GM12874 (cell line): ENCODE measurements around the gene PRDM10.

ENCODE experiments used
- TF ChIP-seq, protein P1 (sequence below): IDR thresholded peaks from 2 replicates; pipeline ENCODE4 v1.5.1; 2011; ENCODE audit warnings: low read depth, mild to moderate bottlenecking, control low read depth, low read length, moderate library complexity; ENCODE audit not compliant: insufficient read depth

The PRDM10 gene

GRCh38 chr11:129881570-129882170 lies 121.0 kb downstream of the PRDM10 start:
- TF ChIP-seq, protein P1, sequence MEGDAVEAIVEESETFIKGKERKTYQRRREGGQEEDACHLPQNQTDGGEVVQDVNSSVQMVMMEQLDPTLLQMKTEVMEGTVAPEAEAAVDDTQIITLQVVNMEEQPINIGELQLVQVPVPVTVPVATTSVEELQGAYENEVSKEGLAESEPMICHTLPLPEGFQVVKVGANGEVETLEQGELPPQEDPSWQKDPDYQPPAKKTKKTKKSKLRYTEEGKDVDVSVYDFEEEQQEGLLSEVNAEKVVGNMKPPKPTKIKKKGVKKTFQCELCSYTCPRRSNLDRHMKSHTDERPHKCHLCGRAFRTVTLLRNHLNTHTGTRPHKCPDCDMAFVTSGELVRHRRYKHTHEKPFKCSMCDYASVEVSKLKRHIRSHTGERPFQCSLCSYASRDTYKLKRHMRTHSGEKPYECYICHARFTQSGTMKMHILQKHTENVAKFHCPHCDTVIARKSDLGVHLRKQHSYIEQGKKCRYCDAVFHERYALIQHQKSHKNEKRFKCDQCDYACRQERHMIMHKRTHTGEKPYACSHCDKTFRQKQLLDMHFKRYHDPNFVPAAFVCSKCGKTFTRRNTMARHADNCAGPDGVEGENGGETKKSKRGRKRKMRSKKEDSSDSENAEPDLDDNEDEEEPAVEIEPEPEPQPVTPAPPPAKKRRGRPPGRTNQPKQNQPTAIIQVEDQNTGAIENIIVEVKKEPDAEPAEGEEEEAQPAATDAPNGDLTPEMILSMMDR: peak; percentile 62

DNA sequence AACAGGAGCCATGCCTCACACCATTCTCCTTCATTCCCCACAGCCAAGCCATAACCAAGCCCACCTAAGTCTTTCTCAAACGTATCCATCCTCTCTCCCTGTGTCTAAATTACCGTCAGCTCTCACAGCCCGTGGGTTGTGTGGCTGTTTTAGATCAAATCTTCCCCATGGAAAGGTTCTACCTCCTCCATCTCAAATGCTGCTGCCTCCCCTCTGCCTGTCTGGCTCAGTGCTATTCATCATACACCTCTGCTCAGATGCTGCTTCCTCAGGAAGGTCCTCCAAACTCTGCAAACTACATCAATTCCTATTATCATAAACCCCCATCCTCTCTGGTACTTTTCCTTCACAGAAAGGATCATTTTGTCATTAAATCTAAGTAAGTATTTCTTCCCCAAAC lies 122.3 kb downstream of the PRDM10 start:
- TF ChIP-seq, protein P1: no peak

- TF ChIP-seq, protein P1: no peak
Measured at GRCh38 chr11:129871914-129872313, 130.7 kb downstream of the PRDM10 start.

DNA sequence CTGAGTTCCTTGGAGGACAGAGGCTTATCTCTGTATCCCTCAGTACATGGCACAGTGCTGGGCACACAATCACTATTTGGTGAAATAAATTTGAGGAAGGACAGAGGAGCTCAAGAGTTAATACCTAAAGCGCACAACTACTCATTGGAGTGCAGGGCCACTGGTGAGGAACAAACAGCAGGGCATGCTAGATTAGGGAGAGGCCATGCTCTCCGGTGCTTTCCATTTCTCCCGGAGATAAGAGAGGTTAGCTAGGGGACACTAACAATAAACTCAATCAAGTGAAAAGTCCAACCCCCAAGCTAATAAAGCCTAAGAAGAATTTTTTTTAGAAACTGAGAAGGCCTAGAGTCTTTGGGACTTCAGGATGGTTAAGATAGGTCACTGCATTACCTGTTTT lies 136.3 kb downstream of the PRDM10 start:
- TF ChIP-seq, protein P1: no peak

DNA sequence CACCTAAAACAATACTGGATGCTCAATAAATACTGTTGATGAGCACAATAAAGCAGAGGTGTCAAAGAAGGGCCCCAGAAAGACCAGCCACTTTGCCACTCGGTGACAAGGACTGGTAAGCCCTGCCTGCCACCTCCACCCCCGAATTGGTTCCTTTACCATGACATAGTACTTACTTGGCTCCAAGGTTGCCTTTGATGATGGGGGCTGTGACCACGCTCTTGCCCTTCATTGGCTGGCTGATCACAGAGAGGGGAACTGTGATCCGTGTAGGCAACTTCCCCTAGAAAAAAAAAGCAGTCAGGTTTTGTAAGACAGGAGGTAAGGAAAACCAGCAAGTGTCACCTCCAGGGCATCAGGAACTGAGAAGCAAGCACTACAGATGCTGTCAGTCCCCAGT lies 136.9 kb downstream of the PRDM10 start:
- TF ChIP-seq, protein P1: no peak

DNA sequence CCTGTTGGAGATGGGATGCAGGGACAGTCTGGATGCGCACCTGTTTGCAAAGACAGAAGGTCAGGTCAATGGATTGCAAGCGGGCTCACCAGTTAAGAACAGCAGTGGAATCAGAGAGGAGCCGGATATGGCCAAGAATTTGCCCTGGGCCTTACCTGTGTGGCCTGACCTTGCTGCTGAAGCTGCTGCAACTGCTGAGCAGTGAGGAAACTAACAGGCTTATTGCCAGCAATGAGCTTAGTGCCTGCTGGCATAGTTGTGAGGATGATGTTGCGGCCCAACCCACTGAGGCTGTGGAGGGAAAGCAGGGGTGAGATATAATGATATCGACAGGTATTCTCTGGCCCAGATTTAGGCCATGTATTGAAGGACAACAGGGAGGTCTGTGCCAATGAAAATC lies 137.8 kb downstream of the PRDM10 start:
- TF ChIP-seq, protein P1: no peak

- TF ChIP-seq, protein P1: no peak
Measured at GRCh38 chr11:129861702-129862522, 140.7 kb downstream of the PRDM10 start.
